Large intestine (tissue), 3 donors: ENCODE data around the gene RPL10. TPM values are rescaled to one million over a fixed set of nuclear protein-coding genes. Genes with fewer than 3 reads are reported as not detected.

ENCODE experiments used
- DNase-seq, 2 donors: peaks; one replicate each; pipeline versions ENCODE4 v3.0.0 to v3.0.0-alpha.2; 2013
- H3K27ac ChIP-seq: one replicate; pipeline ENCODE4 v1.5.1; 2013; ENCODE audit warnings: low read length
- H3K27me3 ChIP-seq: 2 replicates; pipeline ENCODE4 v1.6.1; 2013; ENCODE audit warnings: low read length; ENCODE audit not compliant: control insufficient read depth, insufficient read depth
- H3K36me3 ChIP-seq: 2 replicates; pipeline ENCODE4 v1.6.1; 2013; ENCODE audit warnings: low read length; ENCODE audit not compliant: control insufficient read depth, insufficient read depth
- H3K4me1 ChIP-seq: one replicate; pipeline ENCODE4 v1.6.1; 2013; ENCODE audit warnings: low read length; ENCODE audit not compliant: control insufficient read depth, insufficient read depth
- H3K4me3 ChIP-seq: one replicate; pipeline ENCODE4 v1.5.1; 2013; ENCODE audit warnings: low read length
- H3K9me3 ChIP-seq: one replicate; pipeline ENCODE4 v1.6.1; 2013; ENCODE audit warnings: mild to moderate bottlenecking, low read depth, low read length, moderate library complexity; ENCODE audit not compliant: control insufficient read depth
- WGBS: methylation state at CpG from one replicate; pipeline ENCODE4 v1.1.5; 2013; ENCODE audit warnings: low lambda C conversion rate; ENCODE audit not compliant: insufficient coverage; 5-methylcytosine and 5-hydroxymethylcytosine counted together
- polyA plus RNA-seq: library from polyadenylated mRNA; unstranded; fragments of 120-200 nt; gene quantifications from one replicate; pipeline ENCODE4 v1.2.1, GENCODE V29; 2013

Gene RPL10
- polyA plus RNA-seq, 1 donor = 5,173 TPM

DNA sequence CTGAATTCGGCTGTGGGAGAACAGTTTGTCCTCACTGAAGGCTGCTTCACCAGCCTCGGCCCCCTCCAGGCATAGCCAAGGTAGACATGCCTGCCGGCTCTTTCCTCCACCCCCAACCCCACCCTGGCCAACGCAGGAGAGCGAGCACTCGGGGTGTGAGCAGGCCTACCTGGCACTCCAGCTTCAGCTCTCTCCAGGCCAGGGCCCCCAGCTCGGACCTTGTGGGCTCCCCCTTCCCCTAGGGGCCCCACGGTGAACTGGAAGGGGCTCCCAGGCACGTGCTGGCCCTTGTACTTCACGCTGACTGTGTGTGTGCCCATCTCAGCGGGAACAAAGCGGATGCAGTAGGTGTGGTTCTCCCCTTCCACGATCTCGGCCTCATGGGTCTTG lies 46.2 kb upstream of the RPL10 start:
- no peak overlapping the region for H3K4me3 ChIP-seq
- no peak overlapping the region for H3K27ac ChIP-seq
- H3K9me3 ChIP-seq = no peaks in the 10 kb centered on the region
- no peak for DNase-seq
- no peaks in the 10 kb centered on the region for H3K27me3 ChIP-seq
- no CpG with 5 or more reads among the region's 14 CpGs for WGBS
- H3K36me3 ChIP-seq = peaks cover 33% of the 10 kb centered on the region
- H3K4me1 ChIP-seq = peaks cover 2% of the 10 kb centered on the region

- H3K27ac ChIP-seq = no peak overlapping the region
- no CpG with 5 or more reads among the region's 13 CpGs for WGBS
- H3K9me3 ChIP-seq = no peaks in the 10 kb centered on the region
- peaks cover 33% of the 10 kb centered on the region for H3K36me3 ChIP-seq
- H3K4me3 ChIP-seq = no peak overlapping the region
- no peaks in the 10 kb centered on the region for H3K27me3 ChIP-seq
- no peak for DNase-seq
- H3K4me1 ChIP-seq = peaks cover 2% of the 10 kb centered on the region
These were observed 45.7 kb upstream of the RPL10 start for GRCh38 chrX:154352466-154352865.

DNA sequence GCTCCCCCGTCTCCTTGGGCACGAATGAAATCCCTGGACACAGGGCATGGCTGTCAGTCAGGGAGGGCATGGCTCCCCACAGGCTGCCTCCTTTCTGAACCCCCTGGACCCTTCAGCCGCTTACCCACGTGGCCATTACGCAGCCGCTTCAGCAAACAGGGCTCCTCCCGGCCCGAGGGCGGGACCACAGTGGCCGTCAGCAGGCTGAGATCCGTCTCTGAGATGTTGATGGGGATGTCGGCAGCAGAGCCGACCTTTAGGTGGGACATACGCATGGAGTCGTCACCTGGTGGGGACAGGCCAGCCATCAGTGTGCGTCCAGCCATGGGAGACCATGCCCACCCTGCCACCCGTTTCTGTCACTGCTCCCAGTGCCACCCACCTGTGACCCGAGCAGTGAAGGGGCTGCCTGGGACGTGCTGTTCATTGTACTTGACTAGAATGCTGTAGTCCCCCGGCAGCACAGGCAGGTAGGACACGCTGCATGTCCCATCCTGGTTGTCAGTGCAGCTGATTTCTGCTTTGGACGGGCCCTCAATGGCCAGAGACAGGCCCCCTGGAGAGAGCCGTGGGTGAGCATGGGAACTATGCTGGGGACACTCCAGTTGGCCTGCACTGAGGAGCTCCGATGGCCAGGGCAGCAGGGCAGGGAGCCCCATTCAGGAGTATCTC lies 44.9 kb upstream of the RPL10 start:
- Histone ChIP-seq H3K4me3 (no peak overlapping the region), H3K9me3 (no peaks in the 10 kb centered on the region), H3K27me3 (no peaks in the 10 kb centered on the region), H3K36me3 (peaks cover 36% of the 10 kb centered on the region), H3K27ac (no peak overlapping the region), H3K4me1 (peaks cover 2% of the 10 kb centered on the region)
- WGBS = no CpG with 5 or more reads among the region's 24 CpGs
- DNase-seq = no peak

GRCh38 chrX:154354013-154354412 lies 44.2 kb upstream of the RPL10 start:
- H3K27me3 ChIP-seq = no peaks in the 10 kb centered on the region
- H3K9me3 ChIP-seq = no peaks in the 10 kb centered on the region
- no CpG with 5 or more reads among the region's 14 CpGs for WGBS
- DNase-seq = no peak
- H3K36me3 ChIP-seq = peaks cover 36% of the 10 kb centered on the region
- H3K4me3 ChIP-seq = no peak overlapping the region
- H3K27ac ChIP-seq = no peak overlapping the region
- H3K4me1 ChIP-seq = peaks cover 2% of the 10 kb centered on the region

- no peak overlapping the region for H3K27ac ChIP-seq
- WGBS = no CpG with 5 or more reads among the region's 13 CpGs
- no peaks in the 10 kb centered on the region for H3K9me3 ChIP-seq
- H3K4me1 ChIP-seq = peaks cover 2% of the 10 kb centered on the region
- H3K36me3 ChIP-seq = peaks cover 32% of the 10 kb centered on the region
- DNase-seq = no peak
- H3K4me3 ChIP-seq = no peak overlapping the region
- H3K27me3 ChIP-seq = no peaks in the 10 kb centered on the region
These were observed 43.7 kb upstream of the RPL10 start for GRCh38 chrX:154354516-154354915.

DNA sequence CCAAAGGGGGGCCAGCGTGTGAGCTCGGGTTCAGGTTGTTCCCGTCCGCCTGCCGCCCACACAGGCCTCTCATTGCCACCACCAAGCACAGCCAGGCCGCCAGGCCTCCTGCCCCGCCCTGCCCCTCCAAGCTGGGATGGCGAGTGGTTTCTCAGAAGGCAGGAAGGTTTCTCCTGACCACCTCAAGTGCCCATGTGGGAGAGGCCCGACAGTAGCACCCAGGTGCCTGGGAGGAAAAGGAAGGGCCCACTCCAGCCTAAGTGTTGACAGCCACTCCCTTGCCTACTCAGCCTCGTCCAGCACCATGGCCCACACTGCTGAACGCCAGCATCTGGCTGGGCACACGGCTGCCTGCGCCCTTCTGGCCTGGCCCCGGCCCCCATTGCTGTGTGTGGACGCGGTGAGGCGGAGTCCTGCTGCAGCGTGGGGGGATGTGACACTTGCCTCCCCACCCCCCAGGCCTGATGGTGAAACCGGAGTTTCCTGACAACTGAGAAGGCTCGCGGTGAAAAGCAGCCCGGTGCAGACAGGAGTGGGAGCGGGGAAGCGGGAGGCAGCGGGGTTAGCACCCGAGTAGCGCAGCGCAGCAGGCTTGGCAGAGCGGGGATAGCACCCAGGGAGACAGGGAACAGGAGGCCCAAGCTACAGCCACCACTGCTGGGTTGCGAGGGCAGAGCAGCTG lies 42.9 kb upstream of the RPL10 start:
- Histone ChIP-seq H3K36me3 (peaks cover 35% of the 10 kb centered on the region), H3K9me3 (no peaks in the 10 kb centered on the region), H3K27ac (no peak overlapping the region), H3K4me3 (no peak overlapping the region), H3K27me3 (no peaks in the 10 kb centered on the region), H3K4me1 (peaks cover 2% of the 10 kb centered on the region)
- WGBS = no CpG with 5 or more reads among the region's 30 CpGs
- DNase-seq = no peak

DNA sequence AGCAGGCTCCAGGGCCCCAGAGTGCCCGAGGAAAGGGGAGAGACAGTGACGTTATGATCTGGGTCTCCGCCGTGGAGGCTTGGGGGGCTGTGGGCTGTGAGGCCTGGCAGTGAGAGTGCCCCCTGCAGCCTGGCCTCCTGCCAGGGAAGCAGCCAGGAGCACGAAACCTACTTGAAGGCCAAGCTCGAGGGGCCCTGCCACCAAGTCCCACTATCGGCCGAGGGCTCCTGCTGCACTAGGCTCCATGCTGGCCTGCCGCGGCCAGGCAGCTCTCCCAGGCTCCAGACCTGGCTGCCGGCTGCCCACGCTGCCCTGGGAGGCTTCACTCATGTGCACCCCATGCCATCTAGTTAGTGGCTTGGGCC lies 42.4 kb upstream of the RPL10 start:
- DNase-seq = no peak
- Histone ChIP-seq H3K27ac (no peak overlapping the region), H3K9me3 (no peaks in the 10 kb centered on the region), H3K36me3 (peaks cover 32% of the 10 kb centered on the region), H3K4me3 (no peak overlapping the region), H3K4me1 (peaks cover 2% of the 10 kb centered on the region), H3K27me3 (no peaks in the 10 kb centered on the region)
- no CpG with 5 or more reads among the region's 12 CpGs for WGBS

DNA sequence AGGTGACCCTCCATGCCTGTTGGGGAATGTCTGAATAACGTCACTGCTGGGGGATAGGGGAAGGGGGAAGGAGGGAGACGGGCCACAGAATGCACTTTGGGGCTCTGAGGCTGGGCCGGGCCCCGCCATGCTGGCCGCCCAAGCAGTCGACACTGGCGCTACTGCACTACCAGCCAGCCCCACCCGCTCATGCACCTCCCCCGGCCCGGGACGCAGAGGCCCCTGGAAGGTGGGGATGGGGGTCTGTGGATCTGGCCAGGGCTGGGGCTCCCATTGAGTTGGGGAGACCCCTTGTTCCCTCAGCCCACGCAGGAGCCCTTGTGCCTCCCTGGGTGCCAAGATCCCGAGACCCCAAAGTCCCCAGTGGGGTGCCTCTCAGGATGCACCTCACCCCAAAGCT lies 41.6 kb upstream of the RPL10 start:
- H3K36me3 ChIP-seq = peaks cover 30% of the 10 kb centered on the region
- H3K4me1 ChIP-seq = no peaks in the 10 kb centered on the region
- no peaks in the 10 kb centered on the region for H3K9me3 ChIP-seq
- no peak overlapping the region for H3K27ac ChIP-seq
- DNase-seq = no peak
- WGBS = no CpG with 5 or more reads among the region's 13 CpGs
- no peaks in the 10 kb centered on the region for H3K27me3 ChIP-seq
- H3K4me3 ChIP-seq = no peak overlapping the region

DNA sequence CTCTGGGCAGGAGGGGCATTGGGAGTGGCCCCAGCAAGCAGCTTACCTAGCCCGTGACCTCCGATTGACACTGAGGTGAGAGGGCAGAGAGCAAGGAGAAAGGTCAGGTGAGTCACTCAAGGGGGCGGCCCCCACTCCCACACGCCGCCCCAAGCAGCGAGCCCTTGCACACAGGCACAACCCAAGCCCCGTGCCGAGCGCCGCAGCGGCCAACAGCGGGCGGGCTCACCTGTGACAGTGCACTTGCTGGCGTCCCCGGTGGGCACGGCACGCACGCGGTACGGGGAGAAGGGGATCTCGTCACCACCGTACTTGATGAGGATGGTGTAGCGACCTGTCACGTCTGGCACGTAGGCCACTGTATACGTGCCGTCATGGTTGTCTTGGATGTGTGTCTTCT lies 41.0 kb upstream of the RPL10 start:
- DNase-seq = no peak
- Histone ChIP-seq H3K9me3 (no peaks in the 10 kb centered on the region), H3K27ac (no peak overlapping the region), H3K4me3 (no peak overlapping the region), H3K4me1 (no peaks in the 10 kb centered on the region), H3K36me3 (peaks cover 29% of the 10 kb centered on the region), H3K27me3 (no peaks in the 10 kb centered on the region)
- WGBS = no CpG with 5 or more reads among the region's 27 CpGs

- Histone ChIP-seq H3K9me3 (no peaks in the 10 kb centered on the region), H3K27me3 (no peaks in the 10 kb centered on the region), H3K36me3 (peaks cover 29% of the 10 kb centered on the region), H3K4me3 (no peak overlapping the region), H3K27ac (no peak overlapping the region), H3K4me1 (no peaks in the 10 kb centered on the region)
- WGBS = 80% methylated on average over 1 of the region's 11 CpGs
- DNase-seq = no peak
These were observed 40.2 kb upstream of the RPL10 start for GRCh38 chrX:154358011-154358410.

DNA sequence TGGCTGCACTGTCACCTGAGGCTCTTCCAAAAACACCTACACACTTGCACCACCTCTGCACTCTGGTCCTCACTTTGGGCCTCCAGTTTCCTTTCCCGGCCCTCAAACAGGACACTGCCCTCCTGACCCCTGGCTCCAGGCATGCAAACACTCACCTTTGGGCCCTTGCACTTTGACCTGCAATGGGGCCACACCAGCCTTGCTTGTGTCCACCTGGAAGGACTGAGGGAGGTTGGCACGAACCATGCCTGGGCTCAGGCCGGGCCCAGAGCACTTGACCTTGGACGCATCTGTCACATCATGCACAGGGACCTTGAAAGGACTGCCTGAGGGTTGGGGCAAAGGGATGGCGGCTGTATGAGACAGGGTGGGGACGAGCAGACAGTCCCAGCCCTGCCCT lies 39.3 kb upstream of the RPL10 start:
- Histone ChIP-seq H3K4me3 (no peak overlapping the region), H3K4me1 (no peaks in the 10 kb centered on the region), H3K27me3 (no peaks in the 10 kb centered on the region), H3K36me3 (peaks cover 31% of the 10 kb centered on the region), H3K9me3 (no peaks in the 10 kb centered on the region), H3K27ac (no peak overlapping the region)
- no CpG with 5 or more reads among the region's 6 CpGs for WGBS
- DNase-seq = no peak
